HG03097 (cell line): ENCODE results near the gene SGSM1.

ENCODE experiments used
- ATAC-seq: cut with Tn5 transposase; IDR thresholded peaks from one replicate; pipeline ENCODE4 v1.9.1; 2021; ENCODE audit not compliant: unreplicated experiment, low FRiP score

The SGSM1 gene

DNA sequence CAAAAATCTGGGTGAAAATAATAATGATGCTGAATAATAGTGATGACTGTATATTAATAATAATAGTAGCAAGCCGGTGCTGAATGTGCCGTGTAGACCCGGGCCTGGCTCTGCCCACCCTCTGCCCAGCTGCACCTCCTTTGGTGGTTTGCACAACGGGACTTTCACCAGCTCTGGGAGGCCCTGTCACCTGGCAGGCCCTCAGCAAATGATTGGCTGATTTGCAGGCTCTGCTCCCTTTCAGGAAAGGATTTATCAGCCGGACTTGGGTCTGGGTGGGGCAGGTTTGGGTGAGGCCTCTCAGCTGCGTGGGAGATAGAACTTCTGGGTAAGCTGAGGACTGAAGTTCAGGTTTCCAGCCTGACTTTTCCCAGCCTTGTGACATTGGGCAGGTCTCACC is 167.9 kb downstream of the SGSM1 start:
- ATAC-seq = no peak

DNA sequence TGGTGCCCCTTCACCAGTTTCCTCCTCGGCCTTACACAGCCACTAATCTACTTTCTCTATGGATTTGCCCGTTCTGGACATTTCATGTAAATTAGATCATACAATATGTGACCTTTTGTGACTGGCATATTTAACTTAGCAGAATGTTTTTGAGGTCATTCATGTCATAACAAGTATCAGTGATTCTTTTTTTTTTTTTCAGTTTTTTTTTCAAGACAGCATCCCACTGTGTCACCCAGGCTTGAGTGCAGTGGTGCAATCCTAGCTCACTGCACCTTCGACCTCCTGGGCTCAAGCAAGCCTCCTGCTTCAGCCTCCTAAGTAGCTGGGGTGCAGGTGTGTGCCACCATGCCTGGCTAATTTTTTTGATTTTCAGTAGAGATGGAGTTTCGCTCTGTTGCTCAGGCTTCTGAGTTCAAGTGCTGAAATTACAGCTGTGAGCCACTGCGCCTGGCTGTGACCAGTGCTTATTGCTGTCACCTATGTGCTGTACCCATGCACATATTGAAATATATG is 169.2 kb downstream of the SGSM1 start:
- no peak for ATAC-seq

DNA sequence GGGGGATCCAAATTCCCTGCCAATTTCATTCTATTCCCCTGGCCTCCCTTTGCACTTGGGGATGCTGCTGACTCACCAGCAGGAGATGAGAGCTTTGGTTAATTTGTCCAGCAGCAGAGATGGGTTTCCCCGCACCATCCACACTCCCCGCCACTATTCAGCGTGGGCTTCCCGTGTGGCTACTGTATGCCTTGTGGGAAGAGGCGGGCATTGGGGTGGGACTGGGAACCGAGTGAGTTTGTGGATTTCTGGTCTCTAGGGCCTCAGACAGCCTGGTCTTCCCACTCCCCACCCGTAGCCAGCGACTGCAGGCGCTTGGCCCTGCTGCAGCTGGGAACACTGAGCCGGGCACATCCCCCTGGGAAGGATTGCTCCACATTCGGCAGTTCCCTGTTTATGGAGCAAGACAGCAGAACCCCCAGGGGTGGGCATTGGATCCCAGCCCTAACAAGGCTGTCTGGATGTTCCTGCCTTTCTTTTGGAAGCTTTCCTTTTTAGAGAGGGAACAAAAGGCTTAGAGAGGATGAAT is 169.9 kb downstream of the SGSM1 start:
- no peak for ATAC-seq

- no peak for ATAC-seq
Observed at GRCh38 chr22:24976442-24977218, 170.6 kb downstream of the SGSM1 start.
